NCI-H1092 treated with DMSO at 0.1 percent for 48 hours (cell line): ENCODE results near the gene THBD.
A peak's percentile ranks its signal among the peaks of the same experiment; 100 is the strongest.

Experiments
- DNase-seq: peaks from one replicate; lab custom pipeline; 2025; lab: John Stamatoyannopoulos, UW

Gene THBD, protein sequence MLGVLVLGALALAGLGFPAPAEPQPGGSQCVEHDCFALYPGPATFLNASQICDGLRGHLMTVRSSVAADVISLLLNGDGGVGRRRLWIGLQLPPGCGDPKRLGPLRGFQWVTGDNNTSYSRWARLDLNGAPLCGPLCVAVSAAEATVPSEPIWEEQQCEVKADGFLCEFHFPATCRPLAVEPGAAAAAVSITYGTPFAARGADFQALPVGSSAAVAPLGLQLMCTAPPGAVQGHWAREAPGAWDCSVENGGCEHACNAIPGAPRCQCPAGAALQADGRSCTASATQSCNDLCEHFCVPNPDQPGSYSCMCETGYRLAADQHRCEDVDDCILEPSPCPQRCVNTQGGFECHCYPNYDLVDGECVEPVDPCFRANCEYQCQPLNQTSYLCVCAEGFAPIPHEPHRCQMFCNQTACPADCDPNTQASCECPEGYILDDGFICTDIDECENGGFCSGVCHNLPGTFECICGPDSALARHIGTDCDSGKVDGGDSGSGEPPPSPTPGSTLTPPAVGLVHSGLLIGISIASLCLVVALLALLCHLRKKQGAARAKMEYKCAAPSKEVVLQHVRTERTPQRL

DNA sequence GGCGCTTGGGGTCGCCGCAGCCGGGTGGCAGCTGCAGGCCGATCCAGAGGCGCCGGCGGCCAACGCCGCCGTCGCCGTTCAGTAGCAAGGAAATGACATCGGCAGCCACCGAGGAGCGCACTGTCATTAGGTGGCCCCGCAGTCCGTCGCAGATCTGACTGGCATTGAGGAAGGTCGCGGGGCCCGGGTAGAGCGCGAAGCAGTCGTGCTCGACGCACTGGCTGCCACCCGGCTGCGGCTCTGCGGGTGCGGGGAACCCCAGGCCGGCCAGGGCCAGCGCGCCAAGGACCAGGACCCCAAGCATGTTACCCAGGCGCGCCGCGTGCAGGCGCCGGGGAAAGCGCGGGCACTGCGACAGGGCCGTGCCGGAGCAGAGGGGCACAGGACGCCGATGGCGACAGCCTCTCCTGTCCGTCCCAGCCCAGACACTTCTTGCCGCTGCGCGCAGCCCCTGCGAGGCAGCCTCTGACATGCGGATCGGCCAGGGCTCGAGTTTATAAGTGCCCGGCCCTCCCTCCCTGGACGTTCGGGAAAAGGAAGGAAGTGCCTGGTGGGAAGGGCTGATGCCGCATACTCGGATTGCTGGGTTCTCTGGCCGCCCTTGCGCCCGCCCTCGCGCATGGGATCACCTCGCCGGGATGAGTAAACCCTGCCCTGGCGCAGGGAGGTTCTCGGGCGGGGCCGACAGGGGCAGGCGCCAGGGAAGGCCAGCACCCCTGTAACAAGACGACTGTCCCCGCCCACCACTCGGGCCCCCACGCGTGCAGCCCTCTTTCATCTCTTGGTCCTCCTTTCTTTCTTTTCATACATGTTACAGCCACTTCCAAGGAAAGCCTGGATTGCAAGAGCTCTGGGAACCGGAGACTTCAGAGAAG, at the start of gene THBD:
TSS of gene THBD (minus strand) at position 472 of the 875 bp plus-strand sequence. CDS start at position 304, 168 bp downstream.
- DNase-seq = peak; percentile 55

DNA sequence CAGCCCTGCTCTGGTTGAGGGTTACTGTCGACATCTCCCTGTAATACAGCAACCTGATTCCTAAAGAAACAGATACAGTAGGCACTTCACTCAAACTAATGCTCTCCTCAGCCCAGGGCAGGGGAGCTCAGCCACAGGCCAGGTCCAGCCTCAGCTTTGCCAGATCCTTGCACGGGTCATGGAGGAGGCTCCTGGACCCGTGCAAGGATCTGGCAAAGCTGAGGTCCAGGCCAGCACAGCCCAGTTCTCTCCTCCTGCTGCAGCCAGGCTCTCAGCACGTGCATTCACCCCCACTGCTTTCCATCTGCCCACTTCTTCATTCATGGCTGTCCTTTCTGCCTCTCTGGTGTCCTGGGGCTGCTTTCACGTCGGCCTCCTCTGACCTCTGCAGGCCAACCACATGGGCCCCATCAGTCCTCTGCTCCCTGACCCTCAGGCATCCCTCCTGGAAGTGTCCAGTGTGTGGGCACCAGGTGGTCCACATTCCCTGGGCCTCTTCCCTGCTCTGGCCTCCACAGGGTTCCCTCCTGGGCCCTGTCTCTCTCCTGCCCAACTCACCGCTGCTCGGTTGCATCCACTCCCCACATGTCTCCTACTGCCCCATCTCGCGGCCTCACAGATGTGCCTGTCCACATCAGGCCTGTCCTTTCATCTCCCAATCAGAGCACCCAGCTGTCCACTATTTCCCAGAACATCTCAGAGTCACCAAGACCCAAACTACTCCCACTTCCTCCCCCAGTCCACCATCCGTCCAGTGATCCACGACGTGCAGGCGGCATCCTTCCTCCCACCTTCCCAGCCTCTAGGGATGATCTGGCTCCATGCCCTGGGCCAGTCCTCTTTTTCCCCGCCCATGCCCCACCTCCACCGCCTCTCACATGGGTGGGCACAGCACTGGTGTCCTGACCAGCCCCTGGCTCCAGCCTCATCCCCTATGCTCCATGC, 48.4 kb upstream of the THBD start:
- no peak for DNase-seq

DNA sequence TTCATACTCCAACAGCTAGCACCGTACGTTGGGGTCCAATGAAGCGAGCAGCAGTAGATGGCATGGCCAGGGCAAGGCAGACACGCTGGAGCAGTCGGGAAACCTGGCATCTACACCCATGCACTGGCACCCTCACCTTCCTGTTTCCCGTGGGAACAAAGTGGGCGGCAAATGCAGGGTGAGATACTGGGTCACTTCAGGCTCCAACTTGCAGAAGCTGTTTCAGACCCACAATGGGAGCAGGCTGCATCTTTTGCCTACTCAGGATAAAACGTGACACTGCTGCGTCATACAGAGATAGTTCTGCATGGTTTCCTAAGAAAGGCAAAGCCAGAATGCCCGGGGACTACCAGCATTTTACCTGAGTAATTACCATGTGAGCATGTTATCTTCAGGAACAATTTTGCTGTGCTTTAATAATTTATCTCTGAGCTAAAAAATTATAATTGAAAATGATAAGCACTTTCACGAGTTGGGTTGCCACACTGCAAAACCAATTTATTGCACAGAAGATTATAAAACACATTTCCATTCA, 47.6 kb upstream of the THBD start:
- DNase-seq = no peak

DNA sequence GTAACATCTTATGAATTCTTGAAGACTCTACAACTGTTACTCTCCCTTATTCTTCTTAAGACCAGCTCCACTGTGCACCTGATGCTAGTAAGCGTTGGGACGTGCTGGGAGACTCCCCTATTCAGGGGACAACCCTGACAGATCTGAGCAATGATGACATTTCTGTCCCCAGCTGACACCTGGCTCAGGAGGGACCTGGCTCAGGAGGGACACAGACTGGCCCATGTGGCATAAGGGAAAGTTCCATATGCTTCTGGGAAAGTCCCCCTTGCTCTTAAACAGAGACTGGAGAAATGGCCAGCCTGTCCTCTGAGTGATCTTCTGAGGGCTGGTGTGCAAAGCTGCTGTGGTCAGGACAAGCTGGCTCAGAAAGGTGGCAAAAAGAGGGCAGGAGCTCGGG, 46.6 kb upstream of the THBD start:
- DNase-seq = no peak

DNA sequence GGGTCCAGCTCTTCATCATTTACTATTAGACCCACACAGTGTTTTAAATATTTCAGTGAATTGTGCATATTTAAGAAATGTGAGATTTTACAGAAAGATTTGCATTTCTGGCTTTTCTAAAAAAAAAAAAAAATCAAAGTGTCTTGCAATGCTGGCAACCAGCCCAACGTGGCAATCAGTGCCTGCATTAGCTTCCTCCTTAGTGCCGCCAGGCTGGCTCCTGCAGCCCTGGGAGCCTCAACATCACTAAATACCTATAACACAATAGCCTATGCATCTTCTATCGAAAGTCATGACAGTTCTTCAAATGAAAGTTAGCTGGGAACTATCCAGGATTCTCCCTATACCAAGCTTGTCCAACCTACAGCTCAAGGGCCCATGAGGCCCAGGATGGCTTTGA, 46.0 kb upstream of the THBD start:
- no peak for DNase-seq

DNA sequence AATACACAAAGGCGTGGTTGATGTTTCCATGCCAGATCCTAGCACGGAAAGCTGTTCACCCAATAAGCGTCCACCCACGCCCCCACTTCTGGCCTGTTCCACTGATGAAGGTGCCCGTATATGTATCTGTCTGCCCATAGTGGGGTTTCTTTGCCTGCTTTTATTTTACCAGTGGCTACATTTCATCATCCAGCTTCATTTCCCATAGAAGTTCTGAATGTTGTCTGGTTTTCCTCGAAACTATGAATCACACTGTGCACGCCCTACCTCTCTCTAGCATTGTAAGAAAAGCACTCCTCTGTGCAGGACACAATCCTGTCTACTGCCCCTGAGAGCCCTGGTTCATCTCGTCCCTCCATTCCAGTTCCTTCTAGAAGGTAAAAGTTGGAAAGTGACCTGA, 45.5 kb upstream of the THBD start:
- no peak for DNase-seq

DNA sequence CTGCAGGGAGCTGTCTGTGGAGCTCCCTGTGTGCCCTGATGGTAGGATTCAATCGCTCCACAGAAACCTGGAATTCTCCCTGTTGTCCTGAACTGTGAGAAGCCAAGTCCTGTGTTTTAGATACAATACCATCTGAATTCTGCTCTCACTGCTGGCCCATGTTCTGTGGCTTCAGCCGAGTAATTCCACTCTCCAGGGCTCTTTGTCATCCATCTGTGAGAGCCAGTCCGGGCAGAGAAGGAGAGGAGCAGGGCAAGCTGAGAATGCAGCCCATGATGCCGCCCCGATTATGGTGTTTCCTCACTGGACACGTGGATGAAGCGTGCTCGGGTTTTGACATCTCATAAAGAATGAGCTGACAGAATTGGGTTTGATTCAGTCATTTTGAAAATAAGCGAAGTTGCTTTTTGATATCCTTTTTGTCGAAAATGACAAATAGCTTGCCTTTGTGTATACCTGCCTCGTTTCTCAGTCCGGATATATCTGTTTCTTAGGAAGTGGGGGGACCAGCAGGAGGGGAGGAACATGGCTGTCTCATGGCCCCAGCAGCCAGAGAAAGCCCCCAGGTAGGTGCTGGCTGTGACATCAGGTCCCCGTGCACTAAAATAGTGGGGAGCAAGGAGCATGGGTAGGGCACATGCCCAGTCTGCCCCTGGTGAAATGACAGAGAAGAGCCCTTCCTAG, 44.9 kb upstream of the THBD start:
- no peak for DNase-seq

DNA sequence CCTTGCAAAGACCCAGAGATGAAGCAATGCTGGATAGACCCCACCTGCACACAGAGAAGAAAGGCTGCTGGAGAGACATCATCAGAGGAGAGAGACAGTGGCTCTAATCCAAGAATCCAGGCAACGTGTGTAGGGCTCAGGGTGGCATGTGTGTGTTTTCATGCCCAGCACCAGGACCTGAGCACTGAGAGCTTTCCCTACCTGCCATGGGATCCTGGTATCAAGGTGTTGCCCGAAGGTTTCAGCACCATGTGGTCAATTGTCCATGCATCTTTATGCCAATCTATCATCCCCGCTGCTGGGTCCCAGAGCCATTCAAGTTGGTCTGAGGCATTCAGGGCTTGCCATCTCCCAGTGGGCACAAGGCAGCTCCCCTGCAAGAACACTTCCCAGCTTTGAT, 44.1 kb upstream of the THBD start:
- no peak for DNase-seq

DNA sequence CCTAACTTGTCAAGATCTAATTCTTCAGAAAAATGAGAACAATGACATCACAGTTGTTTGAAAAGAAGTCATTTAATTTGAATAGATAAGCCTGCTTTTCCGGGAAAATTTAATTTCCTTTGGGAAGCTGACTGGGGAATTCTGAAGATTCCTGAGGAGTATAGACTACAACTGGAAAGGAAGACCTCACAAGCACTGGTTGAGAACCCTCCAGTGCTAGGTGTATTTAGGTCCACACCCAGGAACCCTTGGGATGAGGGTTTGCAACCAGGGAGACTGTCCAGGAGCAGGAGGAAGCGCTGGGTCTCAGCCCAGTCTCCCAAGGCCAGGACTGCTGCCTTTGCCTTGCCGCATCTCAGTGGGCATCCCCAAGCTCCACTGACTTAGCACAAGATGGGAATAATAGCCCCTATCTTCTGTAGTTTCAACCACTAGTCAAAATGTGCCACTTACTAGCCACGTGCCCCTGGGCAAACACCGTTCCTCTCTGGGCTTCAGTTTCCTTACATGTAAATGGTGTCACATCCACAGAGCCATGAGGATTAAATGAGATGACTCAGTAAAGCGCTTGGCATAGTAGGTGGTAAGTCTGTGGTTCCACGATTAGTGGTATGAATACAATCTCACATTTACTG, 43.5 kb upstream of the THBD start:
- no peak for DNase-seq

DNA sequence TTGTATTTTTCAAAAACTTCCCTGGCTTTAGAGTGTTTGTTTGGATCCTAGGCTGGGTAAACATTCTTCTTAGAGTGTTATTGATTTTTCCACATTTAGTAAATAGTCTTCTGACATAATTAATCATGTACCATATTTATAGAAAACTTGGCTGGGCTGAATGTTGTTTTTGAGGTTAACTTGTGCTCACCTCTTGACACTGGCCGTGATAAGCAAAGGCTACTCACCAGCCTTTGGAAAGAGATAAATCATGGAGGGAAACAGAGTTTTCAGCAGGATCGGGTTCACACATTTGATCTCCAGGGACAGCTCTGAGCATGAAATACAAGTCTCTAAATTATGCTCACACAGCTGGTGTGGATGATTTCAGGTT, 42.9 kb upstream of the THBD start:
- peak; percentile 54 for DNase-seq

DNA sequence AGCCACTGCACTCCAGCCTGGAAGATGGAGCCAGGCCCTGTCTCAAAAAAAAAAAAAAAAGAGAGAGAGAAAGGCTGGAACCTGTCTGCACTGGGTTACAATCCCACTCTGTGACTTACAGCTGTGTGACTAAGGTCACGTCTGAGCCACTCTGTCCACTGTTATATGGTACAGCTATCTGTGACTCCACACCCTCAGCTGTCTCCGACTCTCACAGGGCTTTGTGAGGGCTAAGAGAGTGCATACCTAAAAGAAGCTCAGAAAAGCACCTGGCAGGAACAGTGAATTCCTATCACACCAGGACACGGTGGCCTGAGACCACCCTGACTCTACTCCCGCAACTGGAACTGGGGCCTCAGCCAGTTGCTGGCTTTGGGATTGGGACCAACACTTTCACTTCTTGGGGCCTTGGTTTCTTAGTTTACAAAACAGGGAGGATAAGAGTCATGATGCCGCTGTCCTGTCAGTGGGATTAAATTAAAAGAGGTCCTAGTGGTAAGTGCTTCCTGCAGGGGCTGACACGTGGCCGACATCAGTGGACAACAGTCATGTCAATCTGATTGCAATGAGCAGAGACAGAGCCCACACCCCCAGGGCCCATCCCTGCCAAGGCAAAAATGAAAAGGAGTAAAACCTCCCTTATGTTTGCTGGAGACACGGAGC, 42.4 kb upstream of the THBD start:
- no peak for DNase-seq

DNA sequence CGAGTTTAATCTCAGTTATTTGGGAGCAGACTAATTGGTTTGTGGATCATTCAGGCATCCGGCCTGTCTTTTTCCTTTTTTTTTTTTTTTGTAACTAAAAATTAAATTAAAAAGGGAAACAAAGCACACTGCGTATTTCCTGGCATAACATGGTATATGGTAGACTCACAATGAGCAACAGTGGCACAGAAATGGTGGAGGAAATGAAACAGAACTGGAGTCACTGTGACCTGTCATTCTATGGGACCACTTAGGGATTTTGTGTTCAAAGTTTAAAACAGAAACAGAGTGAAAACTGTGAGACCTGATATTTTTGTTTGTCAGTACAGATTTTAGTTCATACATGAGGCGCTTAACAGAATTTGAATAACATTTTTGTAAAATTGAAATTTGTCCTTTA, 41.4 kb upstream of the THBD start:
- no peak for DNase-seq

DNA sequence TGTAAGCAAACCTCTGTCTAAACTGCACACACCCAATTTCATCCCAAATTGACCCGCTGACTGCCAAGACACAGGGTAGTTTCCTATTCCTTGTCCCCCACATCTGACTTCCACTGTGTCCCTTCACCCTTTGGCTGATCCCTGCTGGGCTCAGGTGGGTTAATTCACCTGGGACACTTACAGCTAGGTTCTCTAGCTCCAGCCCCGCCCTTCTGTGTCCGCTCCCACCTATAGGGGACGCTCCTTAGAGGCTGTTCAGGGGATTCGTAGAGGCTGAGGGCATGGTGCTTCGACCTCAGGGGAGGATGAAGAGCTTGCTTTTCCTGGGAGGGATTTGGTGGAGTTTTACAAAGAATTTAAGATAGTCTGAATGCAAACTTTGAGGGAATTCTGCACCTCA, 40.7 kb upstream of the THBD start:
- no peak for DNase-seq

DNA sequence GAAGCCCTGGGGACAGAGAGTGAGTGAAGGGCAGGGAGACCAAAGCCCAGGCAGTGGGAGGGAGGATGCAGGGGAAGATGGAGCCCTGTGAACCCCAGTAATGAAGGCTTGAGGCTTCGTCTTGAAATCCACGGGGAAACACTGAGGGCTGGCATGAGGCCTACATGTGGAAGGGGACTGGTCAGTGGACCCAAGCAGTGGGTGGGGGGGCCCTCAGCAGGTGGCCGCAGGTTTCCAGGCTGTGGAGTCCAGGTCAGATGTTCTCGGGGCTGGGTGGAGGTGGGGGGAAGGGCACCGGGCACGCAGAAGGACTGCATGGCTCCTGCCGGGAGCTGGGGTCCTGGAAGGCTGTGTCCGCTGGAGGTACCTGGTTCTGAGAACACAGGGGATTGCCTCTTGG, 39.4 kb upstream of the THBD start:
- DNase-seq = no peak

DNA sequence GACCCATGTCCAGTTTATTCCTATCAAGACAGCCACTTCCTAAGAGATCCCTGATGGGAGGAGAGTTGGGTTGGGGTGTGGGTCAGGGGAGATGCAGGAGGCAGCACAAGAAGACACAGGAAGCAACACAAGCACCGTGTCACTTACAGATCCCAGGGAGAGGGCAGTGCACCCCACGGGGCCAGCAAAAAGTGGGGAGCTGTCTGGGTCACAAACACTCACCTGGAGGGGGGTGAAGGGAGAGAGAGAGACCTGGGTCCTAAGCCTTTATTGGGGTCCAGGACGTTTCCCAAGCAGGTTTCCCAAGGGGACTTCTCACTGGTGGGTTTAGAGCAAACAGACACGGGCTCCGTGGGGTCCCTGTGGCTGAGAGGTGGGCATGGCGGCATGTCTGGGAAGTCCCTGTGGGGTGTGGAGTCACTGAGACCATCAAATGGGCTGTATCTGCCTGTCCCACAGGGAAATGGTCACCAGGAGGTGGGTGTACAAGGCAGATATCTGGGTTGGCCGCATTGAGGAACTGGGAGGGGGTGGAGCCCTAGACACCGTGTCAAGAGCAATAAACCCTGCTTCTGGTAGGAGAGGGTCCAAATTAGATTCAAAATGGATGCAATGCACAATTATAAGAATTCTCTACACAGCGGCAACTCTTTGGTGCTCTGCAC, 38.2 kb upstream of the THBD start:
- no peak for DNase-seq

DNA sequence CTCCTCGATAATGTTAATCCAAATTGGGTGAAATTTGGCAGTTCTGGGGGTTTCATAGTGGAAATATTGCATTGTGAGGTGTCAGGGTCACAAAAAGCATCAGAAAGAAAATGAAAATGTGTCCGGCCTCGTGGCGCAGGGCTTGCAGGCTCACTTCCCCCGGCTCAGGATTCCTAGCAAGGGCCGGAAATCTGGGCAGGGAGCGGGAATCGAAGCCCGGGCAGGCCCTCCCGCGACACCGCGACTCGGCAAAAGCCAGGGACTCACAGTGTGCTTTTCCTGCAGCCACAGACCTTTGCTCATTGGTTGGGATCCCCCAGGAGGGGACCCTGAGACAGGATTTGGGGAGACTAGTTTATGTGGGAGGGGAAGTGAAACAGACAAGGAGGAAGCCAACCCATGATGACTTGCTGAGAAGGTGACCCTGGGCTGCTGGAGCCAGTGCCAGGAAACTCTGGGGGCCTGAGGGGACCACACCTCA, 37.5 kb upstream of the THBD start:
- DNase-seq = no peak

DNA sequence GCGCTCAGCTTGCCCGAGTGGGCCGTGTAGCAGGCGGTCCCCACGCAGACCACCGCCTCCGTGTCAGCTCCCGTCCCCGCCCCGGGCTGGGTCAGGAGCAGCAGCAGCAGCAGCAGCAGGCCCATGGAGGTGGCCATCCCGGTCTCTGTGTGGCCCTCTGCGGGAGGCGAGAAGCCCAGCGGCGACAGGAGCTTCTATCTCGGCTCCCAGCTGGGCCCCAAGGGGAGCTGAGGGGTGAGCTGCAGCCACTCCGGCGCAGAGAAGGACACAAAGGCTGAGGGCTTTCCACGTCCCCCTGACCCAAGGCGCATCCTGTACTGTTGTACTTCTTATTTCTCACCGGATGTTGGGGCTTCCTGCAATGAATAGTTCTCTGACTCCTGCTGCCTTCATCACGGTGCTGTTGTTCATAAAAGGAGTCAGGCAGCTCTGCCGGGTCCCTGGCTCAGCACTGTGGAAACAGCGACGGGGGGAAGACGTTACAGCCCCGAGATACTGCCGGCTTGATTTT, 36.6 kb upstream of the THBD start, which contains the start of gene CD93:
TSS of gene CD93 (minus strand) at position 269 of the 511 bp plus-strand sequence. CDS start at position 137, 132 bp downstream.
- no peak for DNase-seq

DNA sequence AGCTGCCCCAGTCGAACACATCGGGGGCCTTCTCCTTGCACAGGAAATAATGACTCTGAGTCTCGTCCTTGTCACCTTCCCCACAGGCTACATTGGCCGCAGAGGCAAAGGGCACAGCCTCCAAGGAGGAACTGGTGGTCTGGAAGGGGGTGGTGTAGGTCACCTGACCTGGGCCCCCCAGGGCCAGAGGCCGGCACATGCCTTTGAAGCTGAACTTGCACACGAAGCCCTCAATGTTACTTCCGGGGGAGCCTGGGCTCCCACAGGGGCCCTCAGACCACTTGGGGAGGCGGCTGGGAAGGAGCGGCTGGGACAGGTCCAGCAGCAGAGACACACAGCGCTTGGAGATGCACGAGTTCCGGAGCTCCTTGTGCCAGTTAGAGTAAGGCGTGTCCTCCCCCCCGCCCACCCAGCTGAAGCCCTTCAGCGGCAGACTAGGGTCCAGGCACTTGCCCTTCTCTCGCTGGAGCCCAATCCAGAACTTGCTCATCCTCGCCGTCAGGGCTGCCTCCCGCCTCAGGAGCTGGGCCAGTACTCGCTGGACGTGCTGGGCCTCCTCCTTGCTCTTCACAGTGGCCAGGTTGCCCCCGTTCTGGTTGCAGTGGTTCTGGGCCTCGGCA, 36.1 kb upstream of the THBD start:
- DNase-seq = no peak
